Measurements from ENCODE around the gene AK2. TPM values are rescaled to one million over a fixed set of nuclear protein-coding genes. Genes with fewer than 3 reads are reported as not detected.
A peak's percentile ranks its signal among the peaks of the same experiment; 100 is the strongest.

Gene AK2
- total and polyA plus RNA-seq, 2 donors (not counting 1 experiment from before 2014, with no cell fraction given), result 66.8 to 109 TPM

- H3K9ac ChIP-seq (ENCODE audit: low read length), result peak overlapping the region; percentile 43
Observed at GRCh38 chr1:32992489-32993323, 44.0 kb downstream of the AK2 start.

More at GRCh38 chr1:32992489-32993323, 44.0 kb downstream of the AK2 start:
- ATAC-seq (ENCODE audit: low read depth) (peak; percentile 94), DNase-seq (peak; percentile 87)
- Histone ChIP-seq H2AFZ (ENCODE audit: insufficient read depth, low read depth, low read length, poor library complexity, severe bottlenecking) (peak overlapping the region; percentile 20), H3K36me3 (replicated peaks in 1 of 2; ENCODE audit: control extremely low read depth in 1 of 2, control insufficient read depth in 1 of 2, extremely low read depth in 1 of 2, insufficient read depth in 2 of 2, low read length in 1 of 2) (no peaks in the 10 kb centered on the region), H3K27me3 (replicated peaks in 1 of 4; ENCODE audit: control extremely low read depth in 1 of 4, control insufficient read depth in 3 of 4, insufficient read depth in 4 of 4, low read length in 3 of 4) (no peaks in the 10 kb centered on the region), H3K79me2 (ENCODE audit: control insufficient read depth, insufficient read depth, low read length) (no peaks in the 10 kb centered on the region), H3K4me3 (ENCODE audit: control extremely low read depth in 1 of 5, extremely low read depth in 1 of 5, insufficient read depth in 1 of 5, low read depth in 2 of 5, low read length in 4 of 5) (peak overlapping the region in 3 of 5 experiments; percentile 10 to 48 (median 12)), H3K27ac (ENCODE audit: low read length in 2 of 2) (peak overlapping the region; percentile 63 to 88), H3K4me1 (ENCODE audit: control insufficient read depth in 2 of 2, insufficient read depth in 2 of 2, low read length in 2 of 2) (peaks cover 53 to 54% of the 10 kb centered on the region in 2 donors), H4K20me1 (ENCODE audit: control insufficient read depth, insufficient read depth, low read length, poor library complexity, severe bottlenecking) (no peaks in the 10 kb centered on the region), H3K4me2 (replicated peaks; ENCODE audit: low read depth, low read length, poor library complexity, severe bottlenecking) (peak overlapping the region; percentile 74), H3K9me3 (ENCODE audit: control extremely low read depth in 1 of 3, control insufficient read depth in 2 of 3, insufficient read depth in 1 of 3, low read length in 2 of 3) (no peaks in the 10 kb centered on the region)
- H3K27ac Mint-ChIP-seq, result peak overlapping the region; percentile 98
- WGBS (ENCODE audit: insufficient coverage), result 39% methylated on average over 6 of the region's 7 CpGs
- POLR2A ChIA-PET, result interaction anchor here (0.5 to 3.6 kb wide), 9 partner anchors 9 to 702 kb away, joined by 3 to 34 read pairs (median 4); partner anchors contain the start of gene RNF19B
- no peaks in the 10 kb centered on the region for H3K9me3 Mint-ChIP-seq (ENCODE audit: insufficient read depth)
- H3K27me3 Mint-ChIP-seq, result no peaks in the 10 kb centered on the region
- peaks cover 63% of the 10 kb centered on the region for H3K4me1 Mint-ChIP-seq
- intact Hi-C loops (cut with micrococcal nuclease), result loop anchor here (1.0 to 5.0 kb wide), 4 partner anchors 11 to 45 kb away; partner anchors contain the start of genes AK2 and RNF19B
- CTCF ChIA-PET, result interaction anchor here (0.6 to 3.2 kb wide), 14 partner anchors 9 to 1023 kb away, joined by 3 to 32 read pairs (median 6); no protein-coding TSS in a partner anchor
- TF ChIP-seq CTCF (IDR thresholded peaks at IDR 0.05) (no peak), EZH2 (IDR thresholded peaks at IDR 0.05; ENCODE audit: borderline replicate concordance, insufficient read depth, low read depth, low read length, poor library complexity, severe bottlenecking) (no peak)
- peak overlapping the region; percentile 74 for H3K4me3 Mint-ChIP-seq
